Astrocyte (in vitro differentiated cells and primary cell): ENCODE measurements around the gene ASPG. TPM values are rescaled to one million over a fixed set of nuclear protein-coding genes. Genes with fewer than 3 reads are reported as not detected.

ENCODE experiments used
- DNase-seq: peaks from one replicate; pipeline ENCODE4 v3.0.0-alpha.2; 2010; ENCODE audit warnings: low read depth
- FAIRE-seq: peaks from 2 replicates; lab custom pipeline; 2011; peaks lifted over from hg19 to GRCh38; lab: Jason Lieb, UNC
- H2AFZ ChIP-seq: 2 replicates; pipeline ENCODE4 v1.6.0; 2012; ENCODE audit warnings: low read depth, low read length, inconsistent platforms
- H3K27ac ChIP-seq: 2 replicates; pipeline ENCODE4 v1.5.1; 2011; ENCODE audit warnings: low read depth, low read length, inconsistent platforms
- H3K27me3 ChIP-seq: 2 replicates; pipeline ENCODE4 v1.6.0; 2011; ENCODE audit warnings: low read length, inconsistent platforms; ENCODE audit not compliant: insufficient read depth
- H3K36me3 ChIP-seq: 2 replicates; pipeline ENCODE4 v1.5.1; 2011; ENCODE audit warnings: low read length, inconsistent platforms; ENCODE audit not compliant: insufficient read depth
- H3K4me1 ChIP-seq: 2 replicates; pipeline ENCODE4 v1.5.1; 2011; ENCODE audit warnings: low read length, inconsistent platforms; ENCODE audit not compliant: insufficient read depth
- H3K4me2 ChIP-seq: 2 replicates; pipeline ENCODE4 v1.6.0; 2012; ENCODE audit warnings: low read length, inconsistent platforms
- H3K4me3 ChIP-seq: 2 replicates; pipeline ENCODE4 v1.5.1; 2011; ENCODE audit warnings: low read depth, mild to moderate bottlenecking, low read length, inconsistent platforms; ENCODE audit not compliant: insufficient read depth
- H3K79me2 ChIP-seq: 2 replicates; pipeline ENCODE4 v1.6.0; 2012; ENCODE audit warnings: mild to moderate bottlenecking, low read length, inconsistent platforms; ENCODE audit not compliant: insufficient read depth
- H3K9ac ChIP-seq: 2 replicates; pipeline ENCODE4 v1.6.0; 2012; ENCODE audit warnings: mild to moderate bottlenecking, low read length, inconsistent platforms
- H3K9me3 ChIP-seq: 2 replicates; pipeline ENCODE4 v1.5.1; 2012; ENCODE audit warnings: low read depth, mild to moderate bottlenecking, low read length, inconsistent platforms; ENCODE audit not compliant: insufficient read depth
- H4K20me1 ChIP-seq: 2 replicates; pipeline ENCODE4 v1.6.0; 2012; ENCODE audit warnings: low read length, inconsistent platforms; ENCODE audit not compliant: insufficient read depth
- H3K27ac Mint-ChIP-seq: one replicate; pipeline ENCODE4 v1.8.0; 2021; ENCODE audit warnings: mild to moderate bottlenecking, mixed read lengths; ENCODE audit not compliant: unreplicated experiment
- H3K27me3 Mint-ChIP-seq: one replicate; pipeline ENCODE4 v1.8.0; 2021; ENCODE audit warnings: low read depth, mixed read lengths; ENCODE audit not compliant: unreplicated experiment
- H3K36me3 Mint-ChIP-seq: one replicate; pipeline ENCODE4 v1.8.0; 2021; ENCODE audit warnings: low read depth, mixed read lengths; ENCODE audit not compliant: unreplicated experiment
- H3K4me1 Mint-ChIP-seq: one replicate; pipeline ENCODE4 v1.8.0; 2021; ENCODE audit warnings: low read depth, mixed read lengths; ENCODE audit not compliant: unreplicated experiment
- H3K4me3 Mint-ChIP-seq: one replicate; pipeline ENCODE4 v1.8.0; 2021; ENCODE audit warnings: mild to moderate bottlenecking, moderate library complexity, mixed read lengths; ENCODE audit not compliant: unreplicated experiment
- H3K9me3 Mint-ChIP-seq: one replicate; pipeline ENCODE4 v1.8.0; 2021; ENCODE audit warnings: mild to moderate bottlenecking, mixed read lengths; ENCODE audit not compliant: unreplicated experiment
- CTCF ChIP-seq: IDR thresholded peaks from 2 replicates; pipeline ENCODE4 v1.5.1; 2011; ENCODE audit warnings: low read depth, mild to moderate bottlenecking, inconsistent platforms, low read length, moderate library complexity; ENCODE audit not compliant: insufficient read depth
- EZH2 ChIP-seq: IDR thresholded peaks from 2 replicates; pipeline ENCODE4 v1.6.1; 2012; ENCODE audit warnings: mild to moderate bottlenecking, low read length, inconsistent platforms; ENCODE audit not compliant: insufficient read depth
- total RNA-seq: library from RNA; stranded (reverse); gene quantifications from 2 replicates; pipeline ENCODE4 v1.2.1, GENCODE V29; 2021

ASPG gene
- total RNA-seq, 1 donor from 2014 or later: not detected

- Histone ChIP-seq H3K27ac (no peak overlapping the region), H3K4me3 (no peak overlapping the region), H3K4me1 (peaks cover 4% of the 10 kb centered on the region), H3K27me3 (no peaks in the 10 kb centered on the region), H3K9ac (no peak overlapping the region), H3K9me3 (no peaks in the 10 kb centered on the region), H3K36me3 (no peaks in the 10 kb centered on the region), H3K4me2 (no peak overlapping the region), H2AFZ (no peak overlapping the region), H4K20me1 (no peaks in the 10 kb centered on the region), H3K79me2 (no peaks in the 10 kb centered on the region)
- H3K27me3 Mint-ChIP-seq: no peaks in the 10 kb centered on the region
- no peak for TF ChIP-seq EZH2
- no peak for TF ChIP-seq CTCF
- no peak overlapping the region for H3K27ac Mint-ChIP-seq
- FAIRE-seq (no peak), DNase-seq (no peak)
- H3K4me3 Mint-ChIP-seq: no peak overlapping the region
- H3K4me1 Mint-ChIP-seq: no peaks in the 10 kb centered on the region
- H3K9me3 Mint-ChIP-seq: no peaks in the 10 kb centered on the region
- H3K36me3 Mint-ChIP-seq: no peaks in the 10 kb centered on the region
Observed at GRCh38 chr14:104154246-104154645, 68.7 kb downstream of the ASPG start.

- H3K9me3 Mint-ChIP-seq: no peaks in the 10 kb centered on the region
- H3K27ac Mint-ChIP-seq: no peak overlapping the region
- FAIRE-seq: no peak
Observed at GRCh38 chr14:104155513-104155912, 70.0 kb downstream of the ASPG start.

More at GRCh38 chr14:104155513-104155912, 70.0 kb downstream of the ASPG start:
- Mint-ChIP-seq H3K36me3 (no peaks in the 10 kb centered on the region), H3K27me3 (no peaks in the 10 kb centered on the region), H3K4me1 (no peaks in the 10 kb centered on the region), H3K4me3 (no peak overlapping the region)
- H3K27ac ChIP-seq: no peak overlapping the region
- H3K27me3 ChIP-seq: no peaks in the 10 kb centered on the region
- H3K9me3 ChIP-seq: no peaks in the 10 kb centered on the region
- H3K4me2 ChIP-seq: no peak overlapping the region
- DNase-seq: no peak
- H3K9ac ChIP-seq: no peak overlapping the region
- TF ChIP-seq EZH2: no peak
- no peak for TF ChIP-seq CTCF
- H3K36me3 ChIP-seq: no peaks in the 10 kb centered on the region
- no peaks in the 10 kb centered on the region for H3K79me2 ChIP-seq
- H3K4me1 ChIP-seq: no peaks in the 10 kb centered on the region
- H3K4me3 ChIP-seq: no peak overlapping the region
- no peaks in the 10 kb centered on the region for H4K20me1 ChIP-seq
- H2AFZ ChIP-seq: no peak overlapping the region
